Stimulated activated CD4-positive, alpha-beta T cell treated with anti-CD3 and anti-CD28 coated beads, Interleukin-12 subunit alpha, Interleukin-12 subunit beta, amount 100 ng/mL, for 4 hours (primary cell): ENCODE results near the gene MARF1.
"Not testable (repeated sequence)": the region's sequence is repeated elsewhere in the genome, so short reads cannot be mapped to it uniquely, and the experiment has no call there.

ENCODE experiments used
- DNase-seq: peaks from one replicate; pipeline ENCODE4 v3.0.0-alpha.2; 2020

The MARF1 gene

DNA sequence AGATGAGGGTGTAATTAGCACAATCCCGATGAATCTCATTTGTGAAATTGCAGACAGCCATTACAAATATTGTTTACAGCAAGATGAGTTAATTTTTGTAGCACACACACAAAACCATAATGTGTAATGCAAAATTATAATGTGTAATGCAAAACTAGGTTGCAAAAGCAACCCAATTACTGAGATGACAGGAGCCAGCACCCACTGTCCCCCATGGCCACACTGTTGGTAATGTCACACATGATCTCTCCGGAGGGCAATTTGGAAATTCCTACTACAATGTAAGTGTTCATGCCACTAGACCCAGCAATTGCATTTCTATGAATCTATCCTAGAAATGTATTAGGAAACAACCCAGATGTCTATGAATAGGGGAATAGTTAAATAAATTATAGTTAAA is 76.9 kb downstream of the MARF1 start:
- no peak for DNase-seq

DNA sequence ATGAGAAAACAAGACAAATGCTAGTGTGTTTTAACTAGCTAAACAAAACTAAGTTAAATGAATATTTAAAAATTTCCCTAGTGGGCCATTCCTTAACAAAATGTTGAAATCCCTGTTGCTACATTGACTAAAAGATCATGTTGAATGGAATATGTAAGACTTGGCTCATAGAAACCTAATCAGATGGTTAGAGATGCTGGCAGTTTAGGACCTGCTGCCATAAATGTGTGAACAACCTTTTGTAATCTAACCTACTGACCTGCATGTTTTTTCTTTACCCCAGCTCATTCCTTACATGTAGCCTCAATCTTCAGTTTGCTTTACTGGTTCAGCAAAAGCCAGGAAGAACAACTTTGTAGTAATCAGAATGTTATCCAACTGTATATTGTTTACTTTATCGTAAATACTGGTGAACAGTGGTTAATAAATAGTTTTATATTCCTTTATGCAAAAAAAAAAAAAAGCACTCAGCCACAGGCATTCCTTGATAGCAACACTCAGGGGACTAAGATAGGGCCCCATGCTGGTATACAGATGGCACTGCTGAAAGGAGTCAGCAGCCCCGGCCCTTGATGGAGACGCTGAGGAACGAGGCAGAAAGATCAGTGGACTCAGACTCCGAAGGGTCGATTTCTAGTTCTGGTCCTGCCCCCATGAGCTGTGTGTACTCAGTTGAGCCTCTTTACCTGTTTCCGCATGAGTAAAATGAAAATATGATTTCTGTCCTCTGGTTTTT is 78.2 kb downstream of the MARF1 start:
- no peak for DNase-seq

DNA sequence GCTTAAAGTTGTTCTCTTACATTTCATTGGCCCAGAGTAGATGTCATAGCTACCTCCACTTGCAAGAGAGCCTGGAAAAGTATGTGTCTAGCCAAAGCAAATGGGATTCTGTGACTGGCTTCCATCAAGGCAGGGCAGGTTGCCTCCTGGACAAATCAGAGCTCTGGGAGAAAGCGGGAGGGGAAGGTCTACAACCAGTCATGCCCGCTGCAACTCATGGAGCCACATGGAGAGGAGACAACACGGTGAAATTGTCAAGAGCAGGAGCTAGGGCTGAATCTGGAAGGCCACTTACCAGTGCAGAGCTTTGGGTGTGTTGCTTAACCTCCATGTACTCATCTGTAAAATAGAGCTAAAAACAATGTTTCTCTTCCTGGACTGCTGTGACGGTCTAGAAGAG is 83.8 kb downstream of the MARF1 start:
- no peak for DNase-seq

DNA sequence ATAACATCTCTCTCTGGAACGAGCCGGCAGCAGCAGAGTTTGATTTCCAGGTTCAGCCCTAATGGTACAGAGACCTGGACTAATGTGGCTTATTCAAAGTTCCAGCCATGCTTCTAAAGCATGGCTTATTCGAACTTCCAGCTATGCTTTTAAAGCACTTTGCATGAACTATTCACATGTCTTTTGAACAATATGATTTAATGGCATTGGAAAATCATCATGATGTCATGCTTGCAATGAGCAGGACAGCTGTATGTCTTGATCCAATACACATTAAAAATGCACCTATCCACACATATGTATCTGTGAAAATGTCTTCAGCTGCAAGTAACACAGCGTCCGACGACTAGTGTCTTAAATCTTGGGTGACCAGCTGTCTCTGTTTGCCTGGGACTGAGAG is 85.7 kb downstream of the MARF1 start:
- no peak for DNase-seq

DNA sequence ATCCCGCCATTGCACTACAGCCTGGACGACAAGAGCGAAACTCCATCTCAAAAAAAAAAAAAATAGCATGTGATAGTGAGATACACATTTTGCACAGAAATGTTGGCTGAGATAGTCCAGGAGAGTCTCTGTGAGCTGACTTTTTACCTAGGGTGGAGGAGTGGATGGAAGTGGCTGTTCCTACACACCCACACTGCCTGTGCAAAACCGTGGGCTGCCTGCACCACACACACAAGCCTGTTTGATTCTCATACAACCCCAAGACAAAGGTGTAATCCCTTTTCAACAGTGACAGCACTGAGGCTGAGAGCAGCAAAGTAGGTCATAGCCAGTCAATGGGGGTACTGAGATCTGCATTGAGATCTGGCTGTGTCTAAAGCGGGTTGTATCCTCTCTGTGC is 86.8 kb downstream of the MARF1 start:
- DNase-seq, result no peak

DNA sequence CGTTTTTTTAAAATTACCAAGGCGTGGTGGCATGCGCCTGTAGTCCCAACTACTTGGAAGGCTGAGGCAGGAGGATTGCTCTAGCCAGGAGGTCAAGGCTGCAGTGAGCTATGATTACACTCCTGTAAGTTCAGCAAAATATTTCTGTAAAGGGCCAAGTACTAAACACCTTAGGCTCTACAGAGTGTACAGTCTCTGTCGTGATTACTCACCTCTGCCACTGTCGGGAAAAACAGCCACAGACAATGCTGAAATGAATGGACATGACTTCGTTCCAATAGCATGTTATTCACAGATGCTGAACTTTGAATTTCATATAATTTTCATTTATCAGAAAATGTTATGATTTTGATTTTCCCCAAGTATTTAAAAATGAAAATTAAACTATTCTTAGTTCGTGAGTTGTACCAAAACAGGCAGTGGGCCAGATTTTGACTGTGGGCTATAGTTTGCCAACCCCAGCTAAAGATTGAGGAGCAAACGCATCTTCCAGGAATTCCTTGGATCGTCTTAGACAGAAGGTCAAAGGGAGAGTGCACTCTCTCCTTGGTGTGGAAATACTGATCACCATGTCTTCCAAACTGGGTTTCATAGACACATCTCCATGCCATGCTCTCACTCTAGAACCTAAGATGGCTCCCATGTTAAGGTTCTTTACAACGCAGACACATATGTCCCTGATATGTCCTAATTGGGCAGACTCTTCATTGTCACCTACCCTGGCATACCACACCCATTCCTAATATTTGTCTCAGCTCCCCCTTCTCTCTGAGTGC is 89.5 kb downstream of the MARF1 start:
- no peak for DNase-seq

DNA sequence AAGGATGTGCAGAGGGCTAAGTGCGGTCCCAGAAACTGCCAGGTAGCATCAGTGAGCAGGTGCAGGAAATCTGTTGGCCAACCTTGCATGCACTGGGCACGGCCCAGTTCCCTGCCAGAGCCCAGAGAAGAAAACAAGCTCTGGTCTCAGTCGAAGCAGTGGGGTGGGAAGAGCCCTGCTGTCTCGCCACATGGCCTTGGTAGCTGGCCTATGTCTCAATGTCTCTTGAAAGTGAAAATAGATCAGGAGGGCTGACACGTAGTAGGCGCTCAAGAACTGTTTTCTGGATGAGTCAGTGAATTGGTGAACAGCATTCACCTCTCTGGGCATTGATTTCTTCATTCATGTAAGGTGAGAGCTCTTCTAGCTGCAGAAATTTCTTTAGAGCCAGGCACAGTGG is 90.4 kb downstream of the MARF1 start:
- DNase-seq, result no peak

DNA sequence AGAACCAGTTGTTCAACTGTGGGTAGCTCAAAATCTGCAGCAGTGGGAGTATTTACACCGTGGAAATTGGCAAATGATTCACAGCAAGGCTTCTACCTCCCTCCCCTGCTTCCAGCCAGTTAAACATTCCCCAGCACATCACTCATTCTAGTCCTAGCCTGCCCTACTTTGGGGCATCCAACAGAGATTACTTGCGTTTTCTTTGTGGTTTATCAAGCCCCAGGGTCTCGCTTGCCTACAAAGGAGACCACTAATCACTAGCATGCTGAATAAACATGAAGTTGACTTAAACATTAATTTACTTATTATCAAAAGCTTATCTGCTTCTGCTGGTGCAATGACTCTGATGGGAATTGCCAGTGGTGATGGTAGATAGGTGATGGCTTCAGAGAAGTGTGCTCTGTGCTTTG is 94.5 kb downstream of the MARF1 start:
- no peak for DNase-seq

DNA sequence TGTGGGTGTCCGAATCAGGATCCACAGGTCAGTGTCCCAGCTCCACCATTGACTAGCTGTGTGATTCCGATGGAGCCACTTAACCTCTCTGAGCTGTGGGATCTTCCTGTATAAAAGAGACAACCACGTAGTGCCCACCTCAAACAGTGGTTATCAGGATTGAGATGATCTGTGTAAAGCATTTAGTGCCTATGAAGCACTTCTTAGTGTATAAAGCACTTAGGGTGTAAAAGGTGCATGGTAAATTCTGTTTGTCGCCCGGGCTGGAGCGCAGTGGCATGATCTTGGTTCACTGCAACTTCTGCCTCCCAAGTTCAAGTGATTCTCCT is 95.2 kb downstream of the MARF1 start:
- no peak for DNase-seq

DNA sequence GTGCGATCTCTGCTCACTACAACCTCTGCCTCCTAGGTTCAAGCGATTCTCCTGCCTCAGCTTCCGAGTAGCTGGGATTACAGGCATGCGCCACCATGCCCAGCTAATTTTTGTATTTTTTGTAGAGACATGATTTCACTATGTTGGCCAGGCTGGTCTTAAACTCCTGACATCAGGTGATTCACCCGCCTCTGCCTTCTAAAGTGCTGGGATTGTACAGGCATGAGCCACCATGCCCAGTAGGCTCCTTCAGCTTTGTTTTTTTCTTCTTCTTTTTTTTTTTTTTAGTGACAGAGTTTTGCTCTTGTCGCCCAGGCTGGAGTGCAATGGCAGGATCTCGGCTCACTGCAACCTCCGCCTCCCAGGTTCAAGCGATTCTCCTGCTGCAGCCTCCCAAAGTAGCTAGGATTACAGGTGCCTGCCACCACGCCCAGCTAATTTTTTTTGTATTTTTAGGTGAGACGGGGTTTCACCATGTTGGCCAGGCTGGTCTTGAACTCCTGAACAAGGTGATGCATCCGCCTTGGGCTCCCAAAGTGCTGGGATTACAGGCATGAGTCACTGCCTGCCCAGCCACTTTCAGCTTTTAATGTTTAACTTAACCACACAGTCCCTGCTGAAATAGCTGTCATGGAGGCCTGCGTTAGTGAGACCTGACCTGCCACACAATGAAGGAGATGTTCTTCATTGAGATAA is 95.7 kb downstream of the MARF1 start:
- DNase-seq, result not testable (repeated sequence)

DNA sequence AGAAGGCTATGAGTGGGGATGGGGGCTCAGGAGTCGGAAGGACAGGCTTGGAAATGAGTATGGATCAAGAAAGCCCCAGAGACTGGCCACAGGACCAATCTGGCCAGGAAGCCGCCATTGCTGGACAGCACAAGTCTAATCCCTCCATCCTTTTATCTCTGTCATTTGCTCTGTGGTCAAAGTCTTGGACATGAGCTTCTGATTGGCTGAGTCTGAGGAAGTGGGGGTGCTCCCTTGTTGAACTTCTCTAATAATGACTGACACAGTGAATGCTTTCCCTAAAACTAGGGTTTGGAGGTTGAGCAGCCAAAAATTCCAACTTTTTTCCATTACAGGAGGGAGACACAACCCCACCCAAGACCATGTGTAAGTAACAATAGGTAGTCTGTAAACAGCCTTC is 97.4 kb downstream of the MARF1 start:
- no peak for DNase-seq

DNA sequence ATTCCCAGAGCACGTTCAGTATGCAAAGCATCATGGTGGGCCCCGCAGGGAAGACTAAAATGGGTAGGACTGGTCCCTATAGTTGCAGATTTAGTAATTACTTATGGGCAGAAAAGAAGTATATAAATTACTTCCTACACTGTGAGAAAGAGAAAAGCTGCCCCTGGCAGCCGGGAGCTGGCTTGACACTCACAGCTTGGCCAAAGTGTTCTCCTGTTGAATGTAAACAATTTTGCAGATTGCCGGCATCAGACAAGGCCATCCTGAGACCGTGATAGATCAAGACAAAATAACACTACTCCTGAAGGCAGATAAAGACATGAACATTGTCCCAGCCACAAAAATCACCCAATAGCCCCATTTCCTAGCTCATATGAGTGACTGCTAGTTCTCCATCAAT is 98.5 kb downstream of the MARF1 start:
- DNase-seq, result no peak
